ENCODE data around the gene AZU1. TPM values are rescaled to one million over a fixed set of nuclear protein-coding genes. Genes with fewer than 3 reads are reported as not detected.

The AZU1 gene
- total RNA-seq (ENCODE audit: low replicate concordance) = not detected in 2 replicates

GRCh38 chr19:827710-828321 lies at the start of gene AZU1:
Gene AZU1 (plus strand): TSS chr19:827837. CDS start chr19:827847, 10 bp downstream.
- no peak within 1 kb of the TSS for H3K4me3 ChIP-seq (ENCODE audit: low read depth, low read length)
- TF ChIP-seq CTCF (IDR thresholded peaks at IDR 0.05; ENCODE audit: insufficient read depth, low read length) = no peak
- DNase-seq (ENCODE audit: low read depth) = no peak

GRCh38 chr19:778910-779653 lies 48.6 kb upstream of the AZU1 start:
- DNase-seq (ENCODE audit: low read depth) = peak; percentile 96
- peak; percentile 5 for TF ChIP-seq CTCF (IDR thresholded peaks at IDR 0.05; ENCODE audit: insufficient read depth, low read length)
- no peak overlapping the region for H3K4me3 ChIP-seq (ENCODE audit: low read depth, low read length)

- H3K4me3 ChIP-seq (ENCODE audit: low read depth, low read length) = no peak overlapping the region
- TF ChIP-seq CTCF (IDR thresholded peaks at IDR 0.05; ENCODE audit: insufficient read depth, low read length) = no peak
- no peak for DNase-seq (ENCODE audit: low read depth)
Observed at GRCh38 chr19:780935-781334, 46.7 kb upstream of the AZU1 start.

- DNase-seq (ENCODE audit: low read depth) = no peak
- no peak overlapping the region for H3K4me3 ChIP-seq (ENCODE audit: low read depth, low read length)
- no peak for TF ChIP-seq CTCF (IDR thresholded peaks at IDR 0.05; ENCODE audit: insufficient read depth, low read length)
Observed at GRCh38 chr19:781800-782184, 45.8 kb upstream of the AZU1 start.

- peak overlapping the region; percentile 14 for H3K4me3 ChIP-seq (ENCODE audit: low read depth, low read length)
- no peak for TF ChIP-seq CTCF (IDR thresholded peaks at IDR 0.05; ENCODE audit: insufficient read depth, low read length)
- peak; percentile 77 for DNase-seq (ENCODE audit: low read depth)
Observed at GRCh38 chr19:782185-782877, 45.3 kb upstream of the AZU1 start.

GRCh38 chr19:782878-783668 lies 44.6 kb upstream of the AZU1 start:
- no peak for DNase-seq (ENCODE audit: low read depth)
- peak overlapping the region; percentile 6 for H3K4me3 ChIP-seq (ENCODE audit: low read depth, low read length)
- no peak for TF ChIP-seq CTCF (IDR thresholded peaks at IDR 0.05; ENCODE audit: insufficient read depth, low read length)

Measured in fibroblast of the aortic adventitia (primary cell).